Epithelial cell of umbilical artery (primary cell): Measurements from ENCODE around the gene TRABD2A. TPM values are rescaled to one million over a fixed set of nuclear protein-coding genes. Genes with fewer than 3 reads are reported as not detected.

Experiments used
- total RNA-seq: library from RNA; depleted of rRNA; stranded (reverse); fragments of >200 nt; gene quantifications from 2 replicates; pipeline ENCODE4 v1.2.3, GENCODE V29; 2014

The TRABD2A gene
- total RNA-seq, result 1.1 and 1.6 TPM in 2 replicates

GRCh38 chr2:84880645-84881521 is at the start of gene TRABD2A:
Gene TRABD2A, minus strand, starts transcription at chr2:84881084. Its CDS starts 45 bp downstream, at chr2:84881039.

GRCh38 chr2:84905181-84906107 is 24.6 kb upstream of the TRABD2A start, which contains the start of gene TMSB10:
Gene TMSB10, plus strand, starts transcription at chr2:84905656.

Other genes starting within 250 kb of the TRABD2A start
- 10,619 and 10,627 TPM in 2 replicates for gene TMSB10, start 24.6 kb upstream of the TRABD2A start, total RNA-seq
- gene KCMF1, start 90.1 kb upstream of the TRABD2A start, total RNA-seq, result 51.6 and 53.5 TPM in 2 replicates